HS-5 (cell line): ENCODE measurements around the gene SP140.
"Not testable (repeated sequence)": the region's sequence is repeated elsewhere in the genome, so short reads cannot be mapped to it uniquely, and the experiment has no call there.

Experiments
- DNase-seq: peaks from one replicate; pipeline ENCODE4 v3.0.0-alpha.2; 2012; ENCODE audit warnings: low read depth

The SP140 gene

GRCh38 chr2:230326453-230327417 lies 101.2 kb downstream of the SP140 start, which contains the start of gene SP140L:
SP140L (plus strand) TSS chr2:230327193; CDS start chr2:230327270, 77 bp downstream.
- peak; percentile 69 for DNase-seq

- DNase-seq = no peak
These were observed 102.0 kb downstream of the SP140 start for GRCh38 chr2:230327418-230328154.

GRCh38 chr2:230328155-230328458 lies 102.6 kb downstream of the SP140 start:
- no peak for DNase-seq

GRCh38 chr2:230329946-230330605 lies 104.5 kb downstream of the SP140 start:
- DNase-seq = no peak

- no peak for DNase-seq
These were observed 105.2 kb downstream of the SP140 start for GRCh38 chr2:230330725-230331124.

- DNase-seq = no peak
These were observed 109.9 kb downstream of the SP140 start for GRCh38 chr2:230335461-230335863.

- no peak for DNase-seq
These were observed 110.4 kb downstream of the SP140 start for GRCh38 chr2:230335864-230336506.

GRCh38 chr2:230341936-230342528 lies 116.5 kb downstream of the SP140 start:
- not testable (repeated sequence) for DNase-seq

GRCh38 chr2:230343041-230343624 lies 117.6 kb downstream of the SP140 start:
- DNase-seq = not testable (repeated sequence)

GRCh38 chr2:230343747-230344146 lies 118.2 kb downstream of the SP140 start:
- no peak for DNase-seq

- no peak for DNase-seq
These were observed 120.9 kb downstream of the SP140 start for GRCh38 chr2:230346465-230346864.

GRCh38 chr2:230346921-230347533 lies 121.5 kb downstream of the SP140 start:
- DNase-seq = no peak

GRCh38 chr2:230347659-230348305 lies 122.2 kb downstream of the SP140 start:
- no peak for DNase-seq

GRCh38 chr2:230348787-230349186 lies 123.3 kb downstream of the SP140 start:
- no peak for DNase-seq

GRCh38 chr2:230356084-230356483 lies 130.5 kb downstream of the SP140 start:
- DNase-seq = no peak

- peak; percentile 18 for DNase-seq
These were observed 132.8 kb downstream of the SP140 start for GRCh38 chr2:230358305-230358704.

GRCh38 chr2:230360028-230360427 lies 134.5 kb downstream of the SP140 start:
- DNase-seq = no peak

GRCh38 chr2:230362030-230362691 lies 136.6 kb downstream of the SP140 start:
- no peak for DNase-seq
